Measurements from ENCODE around the gene PMF1.

The PMF1 gene

GRCh38 chr1:156284757-156285156 lies 72.0 kb downstream of the PMF1 start:
- TF ChIP-seq TCF4 (CRISPR knock-in tag; IDR thresholded peaks at IDR 0.05; ENCODE audit: borderline replicate concordance) (no peak), BACH2 (CRISPR knock-in tag; IDR thresholded peaks at IDR 0.05; ENCODE audit: borderline replicate concordance) (no peak), ZC3H10 (CRISPR knock-in tag; IDR thresholded peaks at IDR 0.05) (no peak), CREB5 (CRISPR knock-in tag; IDR thresholded peaks at IDR 0.05; ENCODE audit: low read depth) (no peak), RARB (CRISPR knock-in tag; IDR thresholded peaks at IDR 0.05) (no peak)
- ATAC-seq, result no peak

DNA sequence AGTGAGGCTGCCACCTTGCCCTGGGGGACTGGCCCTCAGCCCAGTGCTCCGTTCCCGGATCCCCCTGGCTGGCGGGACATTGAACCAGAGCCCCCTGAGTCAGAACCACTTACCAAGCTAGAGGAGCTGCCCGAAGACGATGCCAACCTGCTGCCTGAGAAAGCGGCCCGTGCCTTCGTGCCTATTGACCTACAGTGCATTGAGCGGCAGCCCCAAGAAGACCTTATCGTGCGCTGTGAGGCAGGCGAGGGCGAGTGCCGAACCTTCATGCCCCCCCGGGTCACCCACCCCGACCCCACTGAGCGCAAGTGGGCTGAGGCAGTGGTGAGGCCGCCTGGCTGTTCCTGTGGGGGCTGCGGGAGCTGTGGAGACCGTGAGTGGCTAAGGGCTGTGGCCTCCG lies 72.6 kb downstream of the PMF1 start:
- no peak for TF ChIP-seq ZFP3 (CRISPR knock-in tag; IDR thresholded peaks at IDR 0.05)
- no peak for TF ChIP-seq ZC3H10 (CRISPR knock-in tag; IDR thresholded peaks at IDR 0.05)
- TF ChIP-seq GLIS3 (CRISPR knock-in tag; IDR thresholded peaks at IDR 0.05), result no peak
- no peak for TF ChIP-seq CSRNP3 (CRISPR knock-in tag; IDR thresholded peaks at IDR 0.05)
- TF ChIP-seq ZNF565 (CRISPR knock-in tag; conservative IDR thresholded peaks at IDR 0.05; ENCODE audit: low read depth), result no peak
- no peak for TF ChIP-seq RARB (CRISPR knock-in tag; IDR thresholded peaks at IDR 0.05)
- TF ChIP-seq ZNF70 (CRISPR knock-in tag; IDR thresholded peaks at IDR 0.05), result no peak
- no peak for TF ChIP-seq TOX (CRISPR knock-in tag; IDR thresholded peaks at IDR 0.05; ENCODE audit: borderline replicate concordance)
- no peak for TF ChIP-seq SNAI2 (CRISPR knock-in tag; IDR thresholded peaks at IDR 0.05)
- no peak for TF ChIP-seq PPARA (CRISPR knock-in tag; IDR thresholded peaks at IDR 0.05; ENCODE audit: borderline replicate concordance)
- no peak for TF ChIP-seq TCF4 (CRISPR knock-in tag; IDR thresholded peaks at IDR 0.05; ENCODE audit: borderline replicate concordance)
- TF ChIP-seq OSR1 (CRISPR knock-in tag; IDR thresholded peaks at IDR 0.05), result no peak
- TF ChIP-seq BACH2 (CRISPR knock-in tag; IDR thresholded peaks at IDR 0.05; ENCODE audit: borderline replicate concordance), result no peak
- TF ChIP-seq POU6F1 (CRISPR knock-in tag; IDR thresholded peaks at IDR 0.05; ENCODE audit: borderline replicate concordance, low read depth), result no peak
- no peak for TF ChIP-seq CREB5 (CRISPR knock-in tag; IDR thresholded peaks at IDR 0.05; ENCODE audit: low read depth)
- no peak for ATAC-seq

- ATAC-seq, result no peak
- TF ChIP-seq ZFP3 (CRISPR knock-in tag; IDR thresholded peaks at IDR 0.05), result no peak
- no peak for TF ChIP-seq SNAI2 (CRISPR knock-in tag; IDR thresholded peaks at IDR 0.05)
- no peak for TF ChIP-seq TCF4 (CRISPR knock-in tag; IDR thresholded peaks at IDR 0.05; ENCODE audit: borderline replicate concordance)
- no peak for TF ChIP-seq PPARA (CRISPR knock-in tag; IDR thresholded peaks at IDR 0.05; ENCODE audit: borderline replicate concordance)
- TF ChIP-seq CSRNP3 (CRISPR knock-in tag; IDR thresholded peaks at IDR 0.05), result no peak
- no peak for TF ChIP-seq ZNF70 (CRISPR knock-in tag; IDR thresholded peaks at IDR 0.05)
- TF ChIP-seq ZC3H10 (CRISPR knock-in tag; IDR thresholded peaks at IDR 0.05), result no peak
- no peak for TF ChIP-seq ZFP30 (CRISPR knock-in tag; IDR thresholded peaks at IDR 0.05)
- no peak for TF ChIP-seq RARB (CRISPR knock-in tag; IDR thresholded peaks at IDR 0.05)
- TF ChIP-seq OSR1 (CRISPR knock-in tag; IDR thresholded peaks at IDR 0.05), result no peak
- no peak for TF ChIP-seq BACH2 (CRISPR knock-in tag; IDR thresholded peaks at IDR 0.05; ENCODE audit: borderline replicate concordance)
Observed at GRCh38 chr1:156286061-156286460, 73.3 kb downstream of the PMF1 start.

Data from SK-N-SH treated with all-trans-retinoic acid at 6 μM for 48 hours (cell line).